ENCODE measurements around the gene ELAVL1. TPM values are rescaled to one million over a fixed set of nuclear protein-coding genes. Genes with fewer than 3 reads are reported as not detected.

The ELAVL1 gene
- total RNA-seq, 1 donor from 2014 or later = 107 TPM

- FAIRE-seq (no peak), DNase-seq (ENCODE audit: low read depth) (no peak)
- Histone ChIP-seq H3K9me3 (ENCODE audit: insufficient read depth, low read depth, low read length) (no peaks in the 10 kb centered on the region), H3K79me2 (ENCODE audit: insufficient read depth, low read length) (no peaks in the 10 kb centered on the region), H2AFZ (ENCODE audit: low read depth, low read length) (no peak overlapping the region), H4K20me1 (ENCODE audit: insufficient read depth, low read length) (no peaks in the 10 kb centered on the region), H3K36me3 (ENCODE audit: insufficient read depth, low read length) (no peaks in the 10 kb centered on the region), H3K4me2 (ENCODE audit: low read length) (no peak overlapping the region), H3K9ac (ENCODE audit: low read length) (no peak overlapping the region), H3K27ac (ENCODE audit: low read depth, low read length) (no peak overlapping the region), H3K4me1 (ENCODE audit: insufficient read depth, low read length) (no peaks in the 10 kb centered on the region), H3K4me3 (ENCODE audit: insufficient read depth, low read depth, low read length) (no peak overlapping the region), H3K27me3 (ENCODE audit: insufficient read depth, low read length) (no peaks in the 10 kb centered on the region)
- Mint-ChIP-seq H3K9me3 (ENCODE audit: unreplicated experiment) (no peaks in the 10 kb centered on the region), H3K4me3 (ENCODE audit: unreplicated experiment) (no peak overlapping the region), H3K27ac (ENCODE audit: unreplicated experiment) (no peak overlapping the region), H3K4me1 (ENCODE audit: low read depth, unreplicated experiment) (peaks cover under 1% of the 10 kb centered on the region), H3K27me3 (ENCODE audit: low read depth, unreplicated experiment) (peaks cover 2% of the 10 kb centered on the region), H3K36me3 (ENCODE audit: low read depth, unreplicated experiment) (no peaks in the 10 kb centered on the region)
- TF ChIP-seq CTCF (IDR thresholded peaks at IDR 0.05; ENCODE audit: insufficient read depth, low read depth, low read length) (no peak), EZH2 (IDR thresholded peaks at IDR 0.05; ENCODE audit: insufficient read depth, low read length) (no peak)
These were observed 17.9 kb upstream of the ELAVL1 start for GRCh38 chr19:8023371-8023770.

- no peak for FAIRE-seq
These were observed 16.8 kb upstream of the ELAVL1 start for GRCh38 chr19:8022275-8022674.

More at GRCh38 chr19:8022275-8022674, 16.8 kb upstream of the ELAVL1 start:
- H2AFZ ChIP-seq (ENCODE audit: low read depth, low read length) = no peak overlapping the region
- Mint-ChIP-seq H3K36me3 (ENCODE audit: low read depth, unreplicated experiment) (peaks cover 5% of the 10 kb centered on the region), H3K27ac (ENCODE audit: unreplicated experiment) (no peak overlapping the region), H3K4me3 (ENCODE audit: unreplicated experiment) (no peak overlapping the region), H3K27me3 (ENCODE audit: low read depth, unreplicated experiment) (peaks cover 2% of the 10 kb centered on the region), H3K9me3 (ENCODE audit: unreplicated experiment) (no peaks in the 10 kb centered on the region), H3K4me1 (ENCODE audit: low read depth, unreplicated experiment) (no peaks in the 10 kb centered on the region)
- no peak for DNase-seq (ENCODE audit: low read depth)
- no peaks in the 10 kb centered on the region for H3K9me3 ChIP-seq (ENCODE audit: insufficient read depth, low read depth, low read length)
- no peak overlapping the region for H3K4me3 ChIP-seq (ENCODE audit: insufficient read depth, low read depth, low read length)
- H4K20me1 ChIP-seq (ENCODE audit: insufficient read depth, low read length) = no peaks in the 10 kb centered on the region
- no peaks in the 10 kb centered on the region for H3K4me1 ChIP-seq (ENCODE audit: insufficient read depth, low read length)
- H3K27me3 ChIP-seq (ENCODE audit: insufficient read depth, low read length) = no peaks in the 10 kb centered on the region
- H3K36me3 ChIP-seq (ENCODE audit: insufficient read depth, low read length) = no peaks in the 10 kb centered on the region
- no peak overlapping the region for H3K4me2 ChIP-seq (ENCODE audit: low read length)
- TF ChIP-seq EZH2 (IDR thresholded peaks at IDR 0.05; ENCODE audit: insufficient read depth, low read length) = no peak
- TF ChIP-seq CTCF (IDR thresholded peaks at IDR 0.05; ENCODE audit: insufficient read depth, low read depth, low read length) = no peak
- no peak overlapping the region for H3K27ac ChIP-seq (ENCODE audit: low read depth, low read length)
- no peaks in the 10 kb centered on the region for H3K79me2 ChIP-seq (ENCODE audit: insufficient read depth, low read length)
- no peak overlapping the region for H3K9ac ChIP-seq (ENCODE audit: low read length)
